Measurements from ENCODE around the gene GRB7.
A peak's percentile ranks its signal among the peaks of the same experiment; 100 is the strongest.
"Not testable (repeated sequence)": the region's sequence is repeated elsewhere in the genome, so short reads cannot be mapped to it uniquely, and the experiment has no call there.

Gene GRB7

DNA sequence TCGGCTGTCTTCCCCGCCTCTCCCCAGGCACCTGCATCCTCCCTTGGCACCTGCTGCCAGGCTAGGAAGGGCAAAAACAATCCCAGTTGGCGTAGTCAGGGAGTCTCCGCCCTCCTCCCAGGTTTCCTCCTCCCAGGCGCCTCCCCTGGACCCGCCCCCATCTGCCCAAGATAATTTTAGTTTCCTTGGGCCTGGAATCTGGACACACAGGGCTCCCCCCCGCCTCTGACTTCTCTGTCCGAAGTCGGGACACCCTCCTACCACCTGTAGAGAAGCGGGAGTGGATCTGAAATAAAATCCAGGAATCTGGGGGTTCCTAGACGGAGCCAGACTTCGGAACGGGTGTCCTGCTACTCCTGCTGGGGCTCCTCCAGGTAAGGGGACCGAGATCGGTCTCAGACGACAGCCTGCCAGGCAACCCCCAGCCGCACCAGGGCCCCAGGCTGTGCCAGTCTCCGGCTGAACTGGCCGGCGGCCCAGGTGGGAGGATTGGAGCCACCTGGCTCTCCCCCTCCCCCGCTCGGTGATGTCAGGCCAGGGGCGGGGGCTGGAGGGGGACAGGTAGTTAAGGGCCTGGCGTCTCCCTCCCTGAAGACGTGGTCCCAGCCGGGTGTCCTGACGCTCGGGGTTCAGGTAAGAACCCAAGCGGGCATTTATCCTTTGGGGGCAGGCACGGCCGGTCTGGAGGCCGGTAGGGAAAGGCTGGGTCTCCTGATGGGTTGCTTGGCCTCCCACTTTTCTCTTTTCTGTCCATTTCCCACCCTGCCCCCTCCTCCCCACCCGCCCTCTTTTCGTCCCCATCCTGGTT, at the start of gene GRB7:
GRB7 (plus strand) TSS at position 179 of the 808 bp plus-strand sequence. CDS start 4,364 bp downstream, outside the sequence.
- DNase-seq (ENCODE audit: low read depth): no peak

DNA sequence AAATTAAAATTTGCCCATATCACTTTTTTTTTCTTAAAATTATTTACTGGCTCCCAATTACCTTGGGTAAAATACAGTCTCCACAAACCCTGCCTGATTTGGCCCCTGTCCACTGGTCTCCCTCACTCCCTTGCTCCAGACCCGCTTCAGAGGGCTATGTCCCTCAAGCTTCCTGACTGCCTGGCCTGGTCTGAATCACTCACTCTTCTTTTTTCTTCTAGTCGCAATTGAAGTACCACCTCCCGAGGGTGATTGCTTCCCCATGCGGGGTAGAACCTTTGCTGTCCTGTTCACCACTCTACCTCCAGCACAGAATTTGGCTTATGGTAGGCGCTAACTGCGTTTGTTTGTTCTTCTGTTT, 49.3 kb upstream of the GRB7 start:
- DNase-seq (ENCODE audit: low read depth): no peak

DNA sequence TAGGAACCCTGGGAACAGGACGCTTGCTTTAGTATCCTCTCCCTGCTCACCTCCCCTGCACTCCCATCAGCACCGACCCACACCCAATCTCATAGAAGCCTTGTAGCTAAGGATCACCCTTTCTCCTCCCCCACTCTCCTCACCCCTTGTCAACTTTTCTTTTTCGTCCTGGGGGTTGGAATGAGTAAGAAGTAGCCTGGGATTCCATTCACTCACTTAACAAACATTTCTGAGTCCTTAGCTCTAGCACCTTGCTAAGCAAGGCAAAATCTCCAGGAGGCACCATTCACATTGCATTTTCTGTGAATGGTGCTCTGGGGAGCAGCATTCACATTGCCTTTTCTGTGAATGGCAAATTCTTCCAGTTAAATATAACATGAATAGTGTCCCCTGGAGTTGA, 48.8 kb upstream of the GRB7 start:
- no peak for DNase-seq (ENCODE audit: low read depth)

DNA sequence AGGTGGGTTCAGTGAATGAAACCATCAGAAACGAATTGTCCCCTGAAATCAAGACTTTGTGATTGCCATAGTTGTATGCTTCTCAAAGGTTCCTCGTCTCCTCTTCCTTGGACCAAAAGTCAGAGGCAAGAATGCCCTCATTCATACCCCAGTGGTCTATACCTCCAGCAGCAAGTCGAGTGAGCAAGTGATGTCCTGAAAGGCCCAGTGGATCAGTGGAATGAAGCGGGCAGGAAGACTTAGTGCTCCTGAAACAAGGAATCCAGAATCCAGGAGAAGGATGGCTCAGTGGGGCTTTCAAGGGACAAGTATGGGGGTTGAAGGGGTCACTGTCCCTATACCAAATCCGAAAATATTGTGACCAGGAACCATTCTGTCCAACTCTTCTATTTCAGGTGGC, 43.1 kb upstream of the GRB7 start:
- DNase-seq (ENCODE audit: low read depth): no peak

GRCh38 chr17:39695089-39695474, 42.7 kb upstream of the GRB7 start:
- DNase-seq (ENCODE audit: low read depth): no peak

DNA sequence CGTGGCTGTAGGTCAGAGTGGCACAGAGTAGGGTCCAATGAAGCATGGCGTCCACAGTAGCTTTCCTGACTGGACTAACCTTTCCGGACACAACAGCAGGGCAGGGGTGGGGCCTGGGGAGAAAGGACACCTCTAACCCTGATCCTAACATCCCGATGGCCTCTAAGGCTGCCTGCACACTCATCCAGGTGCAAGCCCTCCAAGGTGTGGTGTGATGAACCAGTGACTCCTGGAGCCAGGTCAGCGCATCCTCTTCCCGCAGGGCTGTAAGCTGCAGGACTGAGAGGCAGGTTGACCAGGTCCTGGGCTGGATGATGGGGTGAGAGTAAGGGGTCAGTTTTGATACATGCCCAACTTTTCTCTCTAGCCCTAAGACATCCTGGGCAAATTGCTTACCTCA, 41.0 kb upstream of the GRB7 start:
- no peak for DNase-seq (ENCODE audit: low read depth)

DNA sequence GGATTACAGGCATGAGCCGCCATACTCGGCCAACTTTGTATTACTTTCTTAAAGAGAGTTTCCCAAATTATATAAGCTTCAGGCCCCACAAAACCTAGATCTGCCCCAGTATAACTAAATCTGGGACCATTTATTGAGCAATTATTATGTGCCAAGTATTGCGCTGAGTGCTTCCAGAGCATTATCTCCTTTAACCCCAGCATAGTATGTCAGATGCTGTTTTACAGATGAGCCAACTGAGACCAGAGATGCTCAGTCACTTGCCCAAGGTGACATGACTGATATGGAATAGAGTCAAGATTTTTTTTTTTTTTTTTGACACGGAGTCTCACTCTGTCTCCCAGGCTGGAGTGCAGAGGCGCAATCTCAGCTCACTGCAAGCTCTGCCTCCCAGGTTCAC, 39.8 kb upstream of the GRB7 start:
- DNase-seq (ENCODE audit: low read depth): no peak

DNA sequence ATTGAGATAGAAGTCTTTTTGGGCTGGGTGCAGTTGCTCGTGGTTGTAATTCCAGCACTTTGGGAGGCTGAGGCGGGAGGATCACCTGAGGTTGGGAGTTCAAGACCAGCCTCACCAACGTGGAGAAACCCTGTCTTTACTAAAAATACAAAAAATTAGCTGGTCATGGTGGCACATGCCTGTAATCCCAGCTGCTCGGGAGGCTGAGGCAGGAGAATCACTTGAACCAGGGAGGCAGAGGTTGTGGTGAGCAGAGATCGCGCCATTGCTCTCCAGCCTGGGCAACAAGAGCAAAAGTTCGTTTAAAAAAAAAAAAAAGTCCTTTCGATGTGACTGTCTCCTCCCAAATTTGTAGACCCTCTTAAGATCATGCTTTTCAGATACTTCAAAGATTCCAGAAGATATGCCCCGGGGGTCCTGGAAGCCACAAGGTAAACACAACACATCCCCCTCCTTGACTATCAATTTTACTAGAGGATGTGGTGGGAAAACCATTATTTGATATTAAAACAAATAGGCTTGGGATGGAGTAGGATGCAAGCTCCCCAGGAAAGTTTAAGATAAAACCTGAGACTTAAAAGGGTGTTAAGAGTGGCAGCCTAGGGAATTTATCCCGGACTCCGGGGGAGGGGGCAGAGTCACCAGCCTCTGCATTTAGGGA, 38.5 kb upstream of the GRB7 start:
- DNase-seq (ENCODE audit: low read depth): not testable (repeated sequence)

DNA sequence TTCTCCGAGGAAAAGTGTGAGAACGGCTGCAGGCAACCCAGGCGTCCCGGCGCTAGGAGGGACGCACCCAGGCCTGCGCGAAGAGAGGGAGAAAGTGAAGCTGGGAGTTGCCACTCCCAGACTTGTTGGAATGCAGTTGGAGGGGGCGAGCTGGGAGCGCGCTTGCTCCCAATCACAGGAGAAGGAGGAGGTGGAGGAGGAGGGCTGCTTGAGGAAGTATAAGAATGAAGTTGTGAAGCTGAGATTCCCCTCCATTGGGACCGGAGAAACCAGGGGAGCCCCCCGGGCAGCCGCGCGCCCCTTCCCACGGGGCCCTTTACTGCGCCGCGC, 38.0 kb upstream of the GRB7 start, which contains the start of gene ERBB2:
ERBB2 (plus strand) TSS at position 247 of the 330 bp plus-strand sequence. CDS start 175 bp downstream, outside the sequence.
- peak; percentile 74 for DNase-seq (ENCODE audit: low read depth)

DNA sequence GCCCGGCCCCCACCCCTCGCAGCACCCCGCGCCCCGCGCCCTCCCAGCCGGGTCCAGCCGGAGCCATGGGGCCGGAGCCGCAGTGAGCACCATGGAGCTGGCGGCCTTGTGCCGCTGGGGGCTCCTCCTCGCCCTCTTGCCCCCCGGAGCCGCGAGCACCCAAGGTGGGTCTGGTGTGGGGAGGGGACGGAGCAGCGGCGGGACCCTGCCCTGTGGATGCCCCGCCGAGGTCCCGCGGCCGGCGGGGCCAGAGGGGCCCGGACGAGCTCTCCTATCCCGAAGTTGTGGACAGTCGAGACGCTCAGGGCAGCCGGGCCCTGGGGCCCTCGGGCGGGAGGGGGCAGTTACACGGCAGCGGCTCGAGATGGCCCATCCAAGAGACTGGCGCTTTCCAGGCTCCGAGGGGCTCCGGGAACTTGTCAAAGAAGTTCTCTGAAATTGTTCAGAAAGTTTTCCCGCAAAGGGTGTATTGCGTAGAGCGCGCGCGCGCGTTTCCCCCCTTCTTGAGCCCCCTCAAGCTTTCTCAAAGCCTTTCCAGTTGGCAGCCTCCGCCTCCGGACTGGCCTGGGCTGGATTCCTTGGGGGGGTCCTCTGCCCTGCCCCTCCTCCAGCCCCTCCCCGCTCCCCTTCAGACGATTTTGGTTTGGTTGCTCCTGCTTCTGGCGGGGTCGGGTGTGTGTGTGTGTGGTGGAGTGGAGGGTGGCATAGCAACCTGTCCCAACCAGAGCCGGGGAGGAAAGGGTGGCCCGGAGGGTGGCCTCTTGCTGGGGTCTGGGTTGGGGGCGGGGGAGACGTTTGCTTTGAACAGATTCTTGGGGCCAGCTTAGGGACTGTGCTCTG, 37.4 kb upstream of the GRB7 start:
- peak; percentile 7 for DNase-seq (ENCODE audit: low read depth)

GRCh38 chr17:39701012-39701783, 36.5 kb upstream of the GRB7 start:
- DNase-seq (ENCODE audit: low read depth): no peak

DNA sequence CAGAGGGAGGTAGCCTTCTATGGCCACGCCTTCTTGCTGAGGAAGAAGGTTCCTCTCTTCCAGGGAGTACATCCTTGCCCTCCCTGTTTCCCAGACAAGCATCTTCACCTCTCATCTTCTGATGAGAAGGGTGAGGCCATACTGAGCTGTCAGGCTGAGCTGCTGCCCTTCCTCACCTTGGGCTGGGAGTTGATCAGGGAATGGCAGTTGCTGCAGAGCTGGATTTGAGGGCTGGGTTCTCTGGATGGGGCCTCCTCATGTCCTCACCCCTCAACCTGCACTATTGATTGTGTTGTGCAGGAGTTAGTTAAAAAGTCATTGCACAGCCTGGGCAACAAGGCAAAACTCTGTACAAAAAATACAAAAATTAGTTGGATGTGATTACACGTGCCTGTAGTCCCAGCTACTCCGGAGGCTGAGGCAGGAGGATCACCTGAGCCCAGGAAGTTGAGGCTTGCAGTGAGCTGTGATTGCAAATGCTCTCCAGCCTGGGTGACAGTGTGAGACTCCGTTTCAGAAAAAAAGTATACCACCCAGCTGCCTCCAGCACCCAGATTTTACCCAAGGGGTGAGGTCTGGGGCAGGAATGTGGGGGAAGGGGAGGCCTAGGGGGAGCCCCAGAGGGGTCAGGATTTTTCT, 35.8 kb upstream of the GRB7 start:
- DNase-seq (ENCODE audit: low read depth): no peak

GRCh38 chr17:39702901-39703893, 34.5 kb upstream of the GRB7 start:
- DNase-seq (ENCODE audit: low read depth): no peak

DNA sequence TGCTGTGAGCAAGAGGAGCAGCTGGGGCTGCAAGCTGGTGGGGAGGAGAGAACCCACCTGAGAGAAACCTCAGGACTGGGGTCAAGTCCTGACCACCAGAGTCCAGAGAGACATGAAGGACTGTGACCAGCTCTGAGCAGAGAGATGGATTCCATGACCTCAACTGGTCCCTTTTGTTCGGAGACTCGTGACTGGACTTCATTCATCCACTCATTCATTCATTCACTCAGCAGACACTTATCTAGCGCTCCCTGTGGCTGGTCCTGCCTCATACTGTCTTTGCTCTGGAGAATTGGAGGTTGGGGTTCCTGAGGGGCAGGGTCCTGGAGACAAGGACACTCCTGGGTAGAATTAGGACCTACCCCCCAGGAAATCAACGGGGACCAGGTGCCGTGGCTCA, 33.8 kb upstream of the GRB7 start:
- no peak for DNase-seq (ENCODE audit: low read depth)

GRCh38 chr17:39704821-39705551, 32.8 kb upstream of the GRB7 start:
- peak; percentile 19 for DNase-seq (ENCODE audit: low read depth)

DNA sequence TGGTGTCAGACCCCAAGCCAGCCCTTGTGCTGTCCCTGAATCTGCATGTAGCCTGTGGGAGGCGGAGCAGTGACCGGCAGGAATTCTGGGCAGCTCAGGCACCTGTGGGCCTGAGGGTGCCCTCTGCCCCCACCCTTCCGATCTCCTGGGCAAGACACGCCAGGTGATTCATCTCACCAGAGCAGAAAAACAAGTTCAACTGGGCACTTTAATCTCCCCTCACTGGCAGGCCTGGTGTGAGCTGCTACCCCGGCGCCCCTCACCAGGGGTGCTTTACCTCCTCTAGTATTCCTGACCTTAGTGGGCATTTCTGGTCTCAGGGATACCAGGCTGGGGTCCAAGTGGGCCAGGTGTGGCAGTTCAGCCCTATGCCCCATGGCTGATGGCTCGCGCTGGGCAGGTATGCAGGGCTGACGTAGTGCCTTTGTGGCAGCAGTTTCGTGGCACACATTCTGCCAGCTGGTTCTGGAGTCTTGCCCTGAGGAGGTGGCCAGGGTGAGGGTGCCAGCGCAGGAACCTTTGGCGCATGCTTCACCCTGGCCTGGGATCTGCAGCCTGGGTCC, 31.9 kb upstream of the GRB7 start:
- DNase-seq (ENCODE audit: low read depth): no peak

DNA sequence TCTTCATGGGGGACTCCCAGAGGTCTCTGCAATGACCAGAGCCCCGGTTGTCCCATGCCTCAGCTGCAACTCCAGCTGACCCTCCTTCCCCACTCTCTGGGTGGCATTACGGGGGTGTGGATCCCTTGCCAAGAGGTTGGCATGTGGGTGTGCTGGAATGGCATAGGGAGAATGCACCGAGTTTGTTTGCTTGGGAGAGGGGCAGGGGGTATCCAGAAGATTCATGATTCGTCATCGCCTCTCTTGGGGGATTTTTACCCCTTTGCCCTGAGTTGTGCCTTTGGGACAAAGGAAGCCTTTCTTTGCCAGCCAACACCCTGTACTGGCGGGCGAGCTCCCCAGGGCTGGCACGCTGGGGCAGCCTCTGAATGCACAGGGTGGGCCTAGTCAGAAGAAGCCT, 31.4 kb upstream of the GRB7 start:
- no peak for DNase-seq (ENCODE audit: low read depth)

DNA sequence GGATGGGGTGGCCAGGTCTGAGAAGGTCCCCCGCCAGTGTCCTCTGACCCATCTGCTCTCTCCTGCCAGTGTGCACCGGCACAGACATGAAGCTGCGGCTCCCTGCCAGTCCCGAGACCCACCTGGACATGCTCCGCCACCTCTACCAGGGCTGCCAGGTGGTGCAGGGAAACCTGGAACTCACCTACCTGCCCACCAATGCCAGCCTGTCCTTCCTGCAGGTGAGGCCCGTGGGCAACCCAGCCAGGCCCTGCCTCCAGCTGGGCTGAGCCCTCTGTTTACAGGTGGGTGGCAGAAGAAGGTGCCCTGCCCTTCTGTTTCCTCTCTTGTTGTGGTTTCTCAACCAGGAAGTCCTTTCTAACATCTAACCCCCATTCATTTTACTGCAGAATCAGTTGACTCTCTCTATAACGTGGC, 30.8 kb upstream of the GRB7 start:
- DNase-seq (ENCODE audit: low read depth): no peak

GRCh38 chr17:39709319-39709997, 28.3 kb upstream of the GRB7 start:
- no peak for DNase-seq (ENCODE audit: low read depth)

Measured in amniotic epithelial cell (primary cell).